Hippocampal formation (tissue), 2 donors: Measurements from ENCODE around the gene UPK3BL1.
"Not testable (repeated sequence)": the region's sequence is repeated elsewhere in the genome, so short reads cannot be mapped to it uniquely, and the experiment has no call there.

Experiments used
- DNase-seq, 2 donors: peaks; one replicate each; lab custom pipeline; 2025; lab: John Stamatoyannopoulos, UW

The UPK3BL1 gene

DNA sequence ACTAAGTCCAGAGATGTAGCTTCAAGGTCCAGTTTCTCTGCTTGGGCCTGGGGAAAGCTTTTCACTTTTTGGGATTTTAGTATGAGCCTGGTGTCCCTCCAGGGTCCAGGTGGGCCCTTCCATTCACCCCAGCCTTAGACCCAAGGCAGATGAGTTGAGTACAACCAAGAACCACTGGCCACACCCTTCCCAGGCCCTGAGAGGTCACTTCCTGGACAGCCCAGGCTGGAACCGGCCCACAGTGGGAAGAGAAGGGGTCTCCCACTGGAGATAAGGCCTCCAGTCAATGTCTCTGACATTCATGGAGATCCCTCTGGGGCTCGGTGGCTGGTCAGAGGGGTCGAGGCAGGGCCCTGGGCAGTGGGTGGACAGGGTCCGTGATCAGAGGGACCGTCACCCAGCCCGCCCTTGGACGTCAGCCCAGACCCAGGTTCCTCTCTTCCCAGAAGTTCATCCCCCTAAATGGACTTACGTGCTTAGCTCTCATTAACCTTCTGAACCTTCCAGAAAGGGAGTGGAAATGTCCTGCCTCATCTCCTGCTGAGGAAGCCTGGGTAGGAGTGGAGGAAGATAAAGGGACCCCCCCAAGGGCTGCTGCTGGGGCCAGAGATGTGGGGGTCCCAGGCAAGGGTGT, 15.2 kb downstream of the UPK3BL1 start:
- not testable (repeated sequence) for DNase-seq

GRCh38 chr7:102618122-102618521, 24.5 kb downstream of the UPK3BL1 start:
- DNase-seq: not testable (repeated sequence)

GRCh38 chr7:102616507-102617125, 26.0 kb downstream of the UPK3BL1 start, which contains the start of gene RASA4:
RASA4 (minus strand) TSS chr7:102616756; CDS start chr7:102616689, 67 bp downstream.
- DNase-seq: not testable (repeated sequence)

DNA sequence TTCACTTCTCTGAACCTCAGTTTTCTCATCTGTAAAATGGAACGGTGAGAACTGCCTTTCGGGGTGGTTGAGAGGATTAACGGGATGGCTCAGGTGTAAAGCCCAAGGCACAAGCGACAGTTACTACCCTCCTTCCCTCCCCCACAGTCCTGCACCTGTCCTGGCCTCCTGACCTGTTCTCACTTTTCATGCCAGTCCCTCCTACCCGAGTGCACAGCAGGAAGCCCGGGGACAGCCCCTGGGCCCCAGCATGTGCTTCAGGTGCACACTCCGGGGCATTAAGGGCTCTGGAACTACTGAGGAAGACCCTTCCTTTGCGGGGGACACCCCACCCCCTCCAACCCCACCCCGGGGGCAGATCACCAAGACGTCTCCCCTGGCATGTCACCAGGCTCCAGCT, 26.7 kb downstream of the UPK3BL1 start:
- DNase-seq: not testable (repeated sequence)

- not testable (repeated sequence) for DNase-seq
Measured at GRCh38 chr7:102614873-102615272, 27.7 kb downstream of the UPK3BL1 start.

- DNase-seq: not testable (repeated sequence)
Measured at GRCh38 chr7:102614346-102614697, 28.3 kb downstream of the UPK3BL1 start.

DNA sequence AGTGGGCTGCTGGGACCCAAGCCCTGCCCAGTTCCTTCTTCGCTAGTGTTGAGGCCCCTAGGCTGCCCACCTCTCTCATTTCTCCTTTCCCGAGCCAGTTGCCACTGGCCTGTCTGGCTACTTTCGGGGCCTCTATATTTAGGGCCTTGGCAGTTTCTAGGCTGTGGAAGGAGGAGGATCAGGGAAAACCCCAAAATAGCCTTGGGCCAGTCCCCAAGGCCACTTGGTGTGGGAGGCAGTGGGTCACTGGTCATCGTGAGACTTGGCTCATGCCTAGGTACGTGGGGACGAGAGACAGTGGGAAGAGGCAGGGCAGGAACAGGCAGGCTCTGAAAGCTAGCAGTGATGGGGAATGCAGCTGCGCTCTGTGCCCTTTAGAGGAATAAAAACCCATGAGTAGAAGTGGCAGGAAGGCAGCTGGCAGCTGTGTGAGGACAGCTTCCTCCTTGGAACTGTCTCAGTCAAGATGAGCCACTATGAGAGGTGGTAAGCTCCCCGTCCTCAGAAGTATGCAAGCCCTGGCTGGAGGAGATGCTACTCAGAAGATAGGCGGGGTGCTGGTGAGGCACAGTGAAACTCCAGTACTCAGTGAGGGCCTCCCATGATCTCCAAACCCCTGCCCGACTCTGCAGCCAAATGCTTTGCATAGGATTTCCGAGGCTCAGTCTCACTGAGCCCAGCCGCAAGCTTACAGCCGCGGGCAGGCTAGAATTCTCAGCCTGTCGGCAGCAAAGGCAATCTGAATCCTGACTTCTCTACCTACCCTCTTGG, 28.8 kb downstream of the UPK3BL1 start:
- not testable (repeated sequence) for DNase-seq

DNA sequence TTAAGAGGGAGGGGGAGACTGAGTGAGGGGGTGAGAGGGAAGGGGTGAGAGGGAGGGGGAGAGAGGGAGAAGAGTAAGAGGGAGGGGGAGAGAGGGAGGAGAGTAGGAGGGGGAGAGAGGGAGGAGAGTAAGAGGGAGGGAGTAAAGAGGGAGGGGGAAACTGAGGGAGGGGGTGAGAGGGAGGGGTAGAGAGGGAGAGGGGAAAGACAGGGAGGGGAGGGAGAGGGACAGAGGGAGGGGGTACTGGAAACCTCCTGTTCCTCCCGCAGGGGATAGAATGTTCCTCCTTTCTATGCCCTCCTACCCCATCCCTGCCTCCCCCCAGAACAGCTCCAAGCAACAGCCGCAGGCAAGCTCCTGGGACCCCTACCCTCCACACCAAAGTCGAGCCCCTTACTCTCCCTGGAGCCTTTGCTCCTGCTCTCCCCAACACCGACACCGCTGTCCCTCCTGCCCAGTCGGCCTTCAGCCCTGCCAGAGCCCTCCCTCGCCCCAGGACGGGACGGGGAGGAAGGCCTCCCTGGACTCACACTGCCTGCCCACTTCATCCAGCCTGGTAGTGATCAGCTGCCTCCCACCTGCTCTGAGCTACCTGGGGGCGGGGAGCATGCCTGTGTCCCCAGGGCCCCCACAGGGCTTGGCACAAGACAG, 30.8 kb downstream of the UPK3BL1 start:
- not testable (repeated sequence) for DNase-seq

GRCh38 chr7:102611013-102611674, 31.4 kb downstream of the UPK3BL1 start:
- DNase-seq: not testable (repeated sequence)

- DNase-seq: not testable (repeated sequence)
Measured at GRCh38 chr7:102610441-102610840, 32.1 kb downstream of the UPK3BL1 start.

DNA sequence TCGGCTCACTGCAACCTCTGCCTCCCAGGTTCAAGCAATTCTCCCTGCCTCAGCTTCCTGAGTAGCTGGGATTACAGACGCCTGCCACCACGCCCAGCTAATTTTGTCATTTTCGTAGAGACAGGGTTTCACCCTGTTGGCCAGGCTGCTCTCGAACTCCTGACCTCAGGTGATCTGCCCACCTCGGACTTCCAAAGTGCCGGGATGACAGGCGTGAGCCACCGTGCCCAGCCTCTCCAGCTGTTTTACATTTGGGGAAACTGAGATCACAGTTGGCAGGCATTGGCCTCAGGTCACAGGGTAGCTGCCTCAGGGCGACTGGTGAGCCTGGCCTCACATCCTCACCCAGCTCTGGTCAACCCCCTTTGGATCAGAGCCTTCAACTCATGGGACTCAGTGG, 32.9 kb downstream of the UPK3BL1 start:
- not testable (repeated sequence) for DNase-seq

DNA sequence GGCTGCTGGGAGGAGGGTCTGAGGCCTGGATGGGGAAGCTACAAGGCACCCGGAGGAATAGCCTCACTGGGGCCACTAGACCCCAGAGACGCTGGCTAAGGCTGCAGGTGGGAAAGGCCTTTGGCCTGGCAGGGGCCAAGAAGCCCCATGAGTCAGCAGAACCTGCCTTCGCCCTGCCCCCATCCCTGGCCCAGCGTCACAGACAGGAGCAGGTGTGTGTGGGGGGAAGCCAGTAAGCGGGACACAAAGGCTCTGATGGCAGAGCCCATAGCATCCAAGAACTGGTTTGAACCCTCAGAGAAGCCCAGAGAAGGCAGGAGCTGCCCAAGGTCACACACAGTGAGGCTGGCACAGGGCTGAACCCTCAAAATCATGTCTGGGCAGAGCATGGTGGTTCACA, 35.7 kb downstream of the UPK3BL1 start:
- not testable (repeated sequence) for DNase-seq

GRCh38 chr7:102604431-102605145, 38.0 kb downstream of the UPK3BL1 start:
- not testable (repeated sequence) for DNase-seq

- DNase-seq: not testable (repeated sequence)
Measured at GRCh38 chr7:102602317-102602716, 40.3 kb downstream of the UPK3BL1 start.

DNA sequence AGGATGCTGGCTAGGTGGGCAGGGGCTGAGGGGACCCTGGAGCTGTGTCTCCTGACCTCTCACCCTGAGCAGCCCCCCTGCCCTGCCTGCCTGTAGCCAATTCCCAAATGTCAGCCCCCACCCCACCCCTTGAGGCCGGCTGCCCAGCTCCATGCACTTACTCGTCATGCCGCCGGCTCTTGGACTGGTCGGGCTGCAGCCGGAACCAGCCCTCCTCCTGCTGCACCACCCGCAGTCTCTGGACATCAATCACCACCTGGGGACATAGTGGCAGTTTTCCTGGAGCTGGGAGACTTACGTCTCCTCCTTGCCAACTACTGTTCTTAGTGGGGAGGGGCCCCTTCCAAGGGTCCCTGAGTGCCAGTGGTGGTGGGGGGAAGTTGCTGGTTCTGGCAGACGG, 42.9 kb downstream of the UPK3BL1 start:
- not testable (repeated sequence) for DNase-seq

GRCh38 chr7:102596036-102596435, 46.6 kb downstream of the UPK3BL1 start:
- not testable (repeated sequence) for DNase-seq

DNA sequence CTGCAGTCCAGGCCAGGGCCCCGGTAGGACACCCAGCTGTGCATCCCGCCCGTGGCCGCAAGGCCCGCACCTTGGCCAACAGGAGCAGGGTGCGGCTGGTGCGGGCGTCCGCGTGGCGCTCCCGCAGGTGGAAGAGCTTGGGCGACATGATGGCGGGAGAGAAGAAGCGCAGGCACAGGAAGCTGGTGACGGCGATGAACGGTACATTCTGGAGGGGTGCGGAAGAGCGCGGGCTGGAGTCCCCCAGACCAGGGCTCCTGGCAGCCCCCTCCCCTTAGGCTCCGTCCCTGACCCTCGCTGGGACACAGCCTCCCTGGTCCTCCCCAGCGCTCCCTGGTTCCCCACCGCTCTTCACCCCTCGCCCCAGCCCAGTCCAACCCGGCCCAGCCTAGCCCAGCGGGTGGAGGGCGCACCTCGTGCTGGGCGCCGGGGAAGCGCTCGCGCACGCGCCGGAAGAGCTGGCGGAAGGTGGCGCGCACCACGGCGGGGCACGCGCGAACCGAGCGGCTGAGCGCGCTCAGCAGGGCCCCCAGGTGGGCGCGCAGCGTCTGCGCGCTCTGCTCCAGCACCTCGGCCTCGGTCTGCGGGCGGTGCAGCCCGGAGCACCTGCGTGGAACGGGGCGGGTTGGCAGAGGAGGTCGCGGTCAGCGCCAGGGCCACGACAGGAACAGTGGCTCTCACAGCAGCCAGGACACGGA, 48.8 kb downstream of the UPK3BL1 start:
- not testable (repeated sequence) for DNase-seq

- not testable (repeated sequence) for DNase-seq
Measured at GRCh38 chr7:102592477-102593019, 50.0 kb downstream of the UPK3BL1 start.

DNA sequence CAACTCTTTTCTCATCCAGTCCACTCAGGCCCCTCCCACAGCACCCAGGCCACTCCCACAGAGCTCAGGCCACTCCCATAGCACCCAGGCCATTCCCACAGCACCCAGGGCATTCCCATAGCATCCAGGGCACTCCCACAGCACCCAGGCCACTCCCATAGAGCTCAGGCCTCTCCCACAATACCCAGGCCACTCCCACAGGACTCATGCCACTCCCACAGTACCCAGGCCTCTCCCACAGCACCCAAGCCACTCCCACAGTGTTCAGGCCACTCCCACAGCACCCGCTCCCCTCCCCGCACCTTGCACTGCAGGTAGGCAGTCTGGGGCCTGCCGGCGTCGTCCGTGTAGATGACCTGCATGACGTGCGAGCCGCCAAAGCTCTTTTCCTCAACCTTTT, 52.7 kb downstream of the UPK3BL1 start:
- not testable (repeated sequence) for DNase-seq
